HL-60 (cell line): ENCODE results near the gene ZSCAN30.
"Not testable (repeated sequence)": the region's sequence is repeated elsewhere in the genome, so short reads cannot be mapped to it uniquely, and the experiment has no call there.

Source experiments
- DNase-seq, 2 experiments: peaks; one replicate each; pipeline ENCODE4 v3.0.0-alpha.2; 2010 to 2020; ENCODE audit warnings: low read depth in 1 of 2, low spot score in 1 of 2
- H3K27ac ChIP-seq: fragments of 250-450 bp; sonication (Bioruptor Pico); replicated peaks from 2 replicates; pipeline ENCODE4 v1.5.1; 2020; ENCODE audit warnings: mild to moderate bottlenecking, moderate library complexity
- H3K27me3 ChIP-seq: fragments of 250-450 bp; sonication (Bioruptor Pico); 2 replicates; pipeline ENCODE4 v1.5.1; 2021; ENCODE audit warnings: mild to moderate bottlenecking, moderate library complexity; ENCODE audit not compliant: insufficient read depth, poor library complexity, severe bottlenecking
- H3K4me3 ChIP-seq: replicated peaks from 2 replicates; pipeline ENCODE4 v1.5.1; 2011; ENCODE audit warnings: mild to moderate bottlenecking, control low read depth, low read length; ENCODE audit not compliant: insufficient read depth
- CTCF ChIP-seq: IDR thresholded peaks from one replicate; pipeline ENCODE4 v1.5.1; 2011; ENCODE audit warnings: low read length, control low read depth, inconsistent platforms; ENCODE audit not compliant: insufficient read depth
- GABPA ChIP-seq: IDR thresholded peaks from 2 replicates; pipeline ENCODE4 v1.6.1; 2012; ENCODE audit warnings: low read depth
- POLR2AphosphoS5 ChIP-seq: IDR thresholded peaks from 2 replicates; pipeline ENCODE4 v1.6.1; 2012; ENCODE audit warnings: low read depth
- REST ChIP-seq: IDR thresholded peaks from 2 replicates; pipeline ENCODE4 v1.6.1; 2012; ENCODE audit warnings: low read depth; ENCODE audit not compliant: insufficient replicate concordance
- SPI1 ChIP-seq: IDR thresholded peaks from 2 replicates; pipeline ENCODE4 v1.6.1; 2012; ENCODE audit warnings: low read depth, mild to moderate bottlenecking, borderline replicate concordance

Gene ZSCAN30

GRCh38 chr18:35223797-35224196, 66.2 kb downstream of the ZSCAN30 start:
- H3K27ac ChIP-seq, result no peak overlapping the region
- no peak for TF ChIP-seq CTCF
- TF ChIP-seq GABPA, result no peak
- no peak for TF ChIP-seq POLR2AphosphoS5
- TF ChIP-seq REST, result no peak
- no peak for TF ChIP-seq SPI1
- no peaks in the 10 kb centered on the region for H3K27me3 ChIP-seq

GRCh38 chr18:35220424-35220823, 69.6 kb downstream of the ZSCAN30 start:
- Histone ChIP-seq H3K4me3 (no peak overlapping the region), H3K27me3 (no peaks in the 10 kb centered on the region), H3K27ac (no peak overlapping the region)
- DNase-seq, result no peak
- TF ChIP-seq GABPA (no peak), SPI1 (no peak), CTCF (no peak), REST (no peak), POLR2AphosphoS5 (no peak)

More at GRCh38 chr18:35223797-35224196, 66.2 kb downstream of the ZSCAN30 start:
- no peak for DNase-seq
- H3K4me3 ChIP-seq, result no peak overlapping the region

- not testable (repeated sequence) for H3K4me3 ChIP-seq, H3K27ac ChIP-seq, DNase-seq, H3K27me3 ChIP-seq
Measured at GRCh38 chr18:35219331-35219730, 70.7 kb downstream of the ZSCAN30 start.

- not testable (repeated sequence) for H3K27ac ChIP-seq, H3K4me3 ChIP-seq, H3K27me3 ChIP-seq, DNase-seq
Measured at GRCh38 chr18:35216611-35217010, 73.4 kb downstream of the ZSCAN30 start.

- TF ChIP-seq GABPA, result no peak
- TF ChIP-seq CTCF, result no peak
- no peak for TF ChIP-seq SPI1
- TF ChIP-seq POLR2AphosphoS5, result no peak
- no peak for TF ChIP-seq REST
Measured at GRCh38 chr18:35215026-35215425, 75.0 kb downstream of the ZSCAN30 start.

GRCh38 chr18:35205746-35206458, 84.1 kb downstream of the ZSCAN30 start:
- not testable (repeated sequence) for DNase-seq, H3K4me3 ChIP-seq, H3K27me3 ChIP-seq, H3K27ac ChIP-seq

More at GRCh38 chr18:35215026-35215425, 75.0 kb downstream of the ZSCAN30 start:
- no peaks in the 10 kb centered on the region for H3K27me3 ChIP-seq
- DNase-seq, result no peak
- no peak overlapping the region for H3K27ac ChIP-seq
- no peak overlapping the region for H3K4me3 ChIP-seq
